HPDE6-E6E7 (cell line): Measurements from ENCODE around the gene PHPT1.
A peak's percentile ranks its signal among the peaks of the same experiment; 100 is the strongest.
"Not testable (repeated sequence)": the region's sequence is repeated elsewhere in the genome, so short reads cannot be mapped to it uniquely, and the experiment has no call there.

Experiments used
- DNase-seq: peaks from one replicate; pipeline ENCODE4 v3.0.0; 2011; ENCODE audit warnings: missing footprints; ENCODE audit errors: extremely low spot score

The PHPT1 gene

GRCh38 chr9:136849038-136849959 lies at the start of gene PHPT1:
Gene PHPT1 (plus strand): TSS chr9:136849409. CDS start chr9:136849431, 22 bp downstream.
- DNase-seq: peak; percentile 99

GRCh38 chr9:136799854-136800657 lies 49.2 kb upstream of the PHPT1 start:
- peak; percentile 88 for DNase-seq

GRCh38 chr9:136802321-136802720 lies 46.9 kb upstream of the PHPT1 start:
- DNase-seq: no peak

- not testable (repeated sequence) for DNase-seq
These were observed 46.1 kb upstream of the PHPT1 start for GRCh38 chr9:136803009-136803550.

- DNase-seq: no peak
These were observed 45.4 kb upstream of the PHPT1 start for GRCh38 chr9:136803551-136804508.

GRCh38 chr9:136804509-136805206 lies 44.6 kb upstream of the PHPT1 start:
- DNase-seq: no peak

GRCh38 chr9:136805207-136805740 lies 43.9 kb upstream of the PHPT1 start:
- DNase-seq: no peak

- no peak for DNase-seq
These were observed 43.1 kb upstream of the PHPT1 start for GRCh38 chr9:136806067-136806466.

- DNase-seq: no peak
These were observed 42.5 kb upstream of the PHPT1 start for GRCh38 chr9:136806631-136807201.

- peak; percentile 88 for DNase-seq
These were observed 41.7 kb upstream of the PHPT1 start, which contains the start of gene RABL6 for GRCh38 chr9:136807281-136808074. Gene RABL6 (plus strand): TSS chr9:136807948. CDS start chr9:136808197, 249 bp downstream.

- no peak for DNase-seq
These were observed 41.0 kb upstream of the PHPT1 start for GRCh38 chr9:136808075-136808805.

GRCh38 chr9:136808806-136809158 lies 40.4 kb upstream of the PHPT1 start:
- no peak for DNase-seq

- DNase-seq: no peak
These were observed 34.3 kb upstream of the PHPT1 start for GRCh38 chr9:136814725-136815421.

- no peak for DNase-seq
These were observed 33.8 kb upstream of the PHPT1 start for GRCh38 chr9:136815422-136815782.

- no peak for DNase-seq
These were observed 28.0 kb upstream of the PHPT1 start for GRCh38 chr9:136820971-136821825.

GRCh38 chr9:136821826-136822544 lies 27.2 kb upstream of the PHPT1 start:
- DNase-seq: no peak
